DOHH2 (cell line): Measurements from ENCODE around the gene LTA4H.

Source experiments
- H3F3A ChIP-seq: fragments of 200-600 bp; sonication (generic), shearing (Covaris generic); 2 replicates; pipeline ENCODE4 v1.6.0; 2016; ENCODE audit warnings: antibody characterized with exemption, mild to moderate bottlenecking; ENCODE audit not compliant: control insufficient read depth, insufficient read depth
- H3K27ac ChIP-seq: fragments of 200-600 bp; sonication (generic); 2 replicates; pipeline ENCODE4 v1.5.1; 2014; ENCODE audit warnings: low read depth, mild to moderate bottlenecking, low read length, moderate library complexity
- H3K27me3 ChIP-seq: fragments of 200-600 bp; sonication (generic); 2 replicates; pipeline ENCODE4 v1.6.1; 2014; ENCODE audit warnings: mild to moderate bottlenecking, low read length, mixed read lengths; ENCODE audit not compliant: control insufficient read depth
- H3K36me3 ChIP-seq: fragments of 200-600 bp; sonication (generic); 2 replicates; pipeline ENCODE4 v1.6.1; 2014; ENCODE audit warnings: mild to moderate bottlenecking, low read length, moderate library complexity, mixed read lengths; ENCODE audit not compliant: control insufficient read depth
- H3K4me1 ChIP-seq: fragments of 200-600 bp; sonication (generic); 2 replicates; pipeline ENCODE4 v1.6.1; 2014; ENCODE audit warnings: mild to moderate bottlenecking, low read length, mixed read lengths; ENCODE audit not compliant: control insufficient read depth
- H3K4me2 ChIP-seq: fragments of 200-600 bp; sonication (generic); 2 replicates; pipeline ENCODE4 v1.6.0; 2014; ENCODE audit warnings: mild to moderate bottlenecking, low read length, moderate library complexity
- H3K4me3 ChIP-seq: fragments of 200-600 bp; sonication (generic); 2 replicates; pipeline ENCODE4 v1.5.1; 2014; ENCODE audit warnings: mild to moderate bottlenecking, low read length, mixed read lengths
- H3K79me2 ChIP-seq: fragments of 200-600 bp; sonication (generic); 2 replicates; pipeline ENCODE4 v1.6.1; 2014; ENCODE audit warnings: mild to moderate bottlenecking, low read length, mixed read lengths; ENCODE audit not compliant: control insufficient read depth
- H3K9me2 ChIP-seq: fragments of 200-600 bp; sonication (generic); replicated peaks from 2 replicates; pipeline ENCODE4 v1.6.1; 2014; ENCODE audit warnings: mild to moderate bottlenecking, low read length, mixed read lengths; ENCODE audit not compliant: control insufficient read depth
- H3K9me3 ChIP-seq: fragments of 200-600 bp; sonication (generic); 2 replicates; pipeline ENCODE4 v1.6.1; 2014; ENCODE audit warnings: antibody characterized with exemption, low read length, mixed read lengths; ENCODE audit not compliant: control insufficient read depth, insufficient read depth
- H4K20me1 ChIP-seq: fragments of 200-600 bp; sonication (generic); 2 replicates; pipeline ENCODE4 v1.6.0; 2014; ENCODE audit warnings: low read depth, mild to moderate bottlenecking, antibody characterized with exemption, low read length, moderate library complexity; ENCODE audit not compliant: control insufficient read depth, insufficient read depth
- EZH2phosphoT487 ChIP-seq: fragments of 200-600 bp; sonication (generic); IDR thresholded peaks from 2 replicates; pipeline ENCODE4 v1.6.1; 2017; ENCODE audit warnings: borderline replicate concordance, mild to moderate bottlenecking, antibody characterized with exemption, low read length, moderate library complexity, mixed read lengths
- TF ChIP-seq, protein P1 (sequence below): fragments of 200-600 bp; sonication (generic); IDR thresholded peaks from one replicate; pipeline ENCODE4 v1.5.1; 2014; ENCODE audit warnings: antibody characterized with exemption, mild to moderate bottlenecking, low read depth, low read length; ENCODE audit not compliant: poor library complexity, severe bottlenecking

Gene LTA4H

DNA sequence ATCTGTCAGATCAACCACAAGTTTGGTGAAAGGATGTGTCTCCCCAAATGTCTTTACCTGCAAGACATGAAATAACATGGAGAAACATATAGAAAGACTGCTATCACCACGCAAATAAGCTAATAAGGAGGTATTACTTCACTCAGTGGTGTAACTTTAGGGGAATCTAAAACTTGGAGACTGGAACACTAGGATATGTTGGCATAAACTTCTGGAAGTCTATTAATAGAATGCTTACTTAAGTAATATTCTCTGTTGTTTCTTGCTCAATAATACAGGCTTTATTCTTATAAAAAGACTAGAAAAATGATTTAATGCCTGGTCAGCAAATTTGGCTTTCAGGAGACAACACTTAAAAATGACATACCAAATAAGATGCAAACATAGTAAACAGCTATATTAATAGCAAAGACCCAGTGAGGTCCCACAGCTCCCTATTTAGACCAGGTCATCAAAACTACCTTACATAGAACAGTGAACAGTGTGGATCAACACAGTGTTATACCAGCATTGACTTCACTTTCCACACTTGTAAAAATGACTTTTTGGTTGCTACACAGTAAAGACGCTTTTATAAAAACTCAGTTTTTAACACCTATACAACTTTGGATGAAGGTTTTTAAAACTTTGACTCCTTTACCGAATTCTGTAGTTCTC, 20.3 kb downstream of the LTA4H start:
- H3K4me1 ChIP-seq: peaks cover 3% of the 10 kb centered on the region
- no peak for TF ChIP-seq EZH2phosphoT487
- TF ChIP-seq, protein P1, sequence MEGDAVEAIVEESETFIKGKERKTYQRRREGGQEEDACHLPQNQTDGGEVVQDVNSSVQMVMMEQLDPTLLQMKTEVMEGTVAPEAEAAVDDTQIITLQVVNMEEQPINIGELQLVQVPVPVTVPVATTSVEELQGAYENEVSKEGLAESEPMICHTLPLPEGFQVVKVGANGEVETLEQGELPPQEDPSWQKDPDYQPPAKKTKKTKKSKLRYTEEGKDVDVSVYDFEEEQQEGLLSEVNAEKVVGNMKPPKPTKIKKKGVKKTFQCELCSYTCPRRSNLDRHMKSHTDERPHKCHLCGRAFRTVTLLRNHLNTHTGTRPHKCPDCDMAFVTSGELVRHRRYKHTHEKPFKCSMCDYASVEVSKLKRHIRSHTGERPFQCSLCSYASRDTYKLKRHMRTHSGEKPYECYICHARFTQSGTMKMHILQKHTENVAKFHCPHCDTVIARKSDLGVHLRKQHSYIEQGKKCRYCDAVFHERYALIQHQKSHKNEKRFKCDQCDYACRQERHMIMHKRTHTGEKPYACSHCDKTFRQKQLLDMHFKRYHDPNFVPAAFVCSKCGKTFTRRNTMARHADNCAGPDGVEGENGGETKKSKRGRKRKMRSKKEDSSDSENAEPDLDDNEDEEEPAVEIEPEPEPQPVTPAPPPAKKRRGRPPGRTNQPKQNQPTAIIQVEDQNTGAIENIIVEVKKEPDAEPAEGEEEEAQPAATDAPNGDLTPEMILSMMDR: no peak
- H3K9me2 ChIP-seq: no peaks in the 10 kb centered on the region
- H3K4me2 ChIP-seq: no peak overlapping the region
- H3K9me3 ChIP-seq: no peaks in the 10 kb centered on the region
- H3K4me3 ChIP-seq: no peak overlapping the region
- H3K79me2 ChIP-seq: no peaks in the 10 kb centered on the region
- no peaks in the 10 kb centered on the region for H3F3A ChIP-seq
- no peaks in the 10 kb centered on the region for H3K27me3 ChIP-seq
- no peak overlapping the region for H3K27ac ChIP-seq
- peaks cover 74% of the 10 kb centered on the region for H3K36me3 ChIP-seq
- H4K20me1 ChIP-seq: no peaks in the 10 kb centered on the region

GRCh38 chr12:96007729-96008128, 27.7 kb downstream of the LTA4H start:
- H3K4me2 ChIP-seq: no peak overlapping the region
- H4K20me1 ChIP-seq: no peaks in the 10 kb centered on the region
- H3K9me2 ChIP-seq: no peaks in the 10 kb centered on the region
- no peaks in the 10 kb centered on the region for H3K4me1 ChIP-seq
- H3K36me3 ChIP-seq: peaks cover 76% of the 10 kb centered on the region
- no peak overlapping the region for H3K27ac ChIP-seq
- H3F3A ChIP-seq: no peaks in the 10 kb centered on the region
- no peaks in the 10 kb centered on the region for H3K27me3 ChIP-seq
- H3K79me2 ChIP-seq: no peaks in the 10 kb centered on the region
- no peak overlapping the region for H3K4me3 ChIP-seq
- no peak for TF ChIP-seq EZH2phosphoT487
- TF ChIP-seq, protein P1: no peak
- no peaks in the 10 kb centered on the region for H3K9me3 ChIP-seq

GRCh38 chr12:96006727-96007126, 28.7 kb downstream of the LTA4H start:
- H3K9me2 ChIP-seq: no peaks in the 10 kb centered on the region
- no peak overlapping the region for H3K4me2 ChIP-seq
- no peaks in the 10 kb centered on the region for H3F3A ChIP-seq
- TF ChIP-seq EZH2phosphoT487: no peak
- TF ChIP-seq, protein P1: no peak
- no peak overlapping the region for H3K27ac ChIP-seq
- no peaks in the 10 kb centered on the region for H3K4me1 ChIP-seq
- no peaks in the 10 kb centered on the region for H3K9me3 ChIP-seq
- peaks cover 71% of the 10 kb centered on the region for H3K36me3 ChIP-seq
- H3K4me3 ChIP-seq: no peak overlapping the region
- no peaks in the 10 kb centered on the region for H3K79me2 ChIP-seq
- H4K20me1 ChIP-seq: no peaks in the 10 kb centered on the region
- no peaks in the 10 kb centered on the region for H3K27me3 ChIP-seq

- H3K27me3 ChIP-seq: no peaks in the 10 kb centered on the region
- H4K20me1 ChIP-seq: no peaks in the 10 kb centered on the region
- peaks cover 35% of the 10 kb centered on the region for H3K36me3 ChIP-seq
- H3K79me2 ChIP-seq: no peaks in the 10 kb centered on the region
- TF ChIP-seq EZH2phosphoT487: no peak
- TF ChIP-seq, protein P1: no peak
- no peaks in the 10 kb centered on the region for H3K9me3 ChIP-seq
- peaks cover 3% of the 10 kb centered on the region; the same call in 1 of the 2 replicates for H3K4me1 ChIP-seq
- H3K4me2 ChIP-seq: no peak overlapping the region
- no peaks in the 10 kb centered on the region for H3K9me2 ChIP-seq
- H3K27ac ChIP-seq: no peak overlapping the region
- H3K4me3 ChIP-seq: no peak overlapping the region
- H3F3A ChIP-seq: no peaks in the 10 kb centered on the region
Observed at GRCh38 chr12:96000858-96001257, 34.5 kb downstream of the LTA4H start.
